Measurements from ENCODE around the gene BMP10.

The BMP10 gene

DNA sequence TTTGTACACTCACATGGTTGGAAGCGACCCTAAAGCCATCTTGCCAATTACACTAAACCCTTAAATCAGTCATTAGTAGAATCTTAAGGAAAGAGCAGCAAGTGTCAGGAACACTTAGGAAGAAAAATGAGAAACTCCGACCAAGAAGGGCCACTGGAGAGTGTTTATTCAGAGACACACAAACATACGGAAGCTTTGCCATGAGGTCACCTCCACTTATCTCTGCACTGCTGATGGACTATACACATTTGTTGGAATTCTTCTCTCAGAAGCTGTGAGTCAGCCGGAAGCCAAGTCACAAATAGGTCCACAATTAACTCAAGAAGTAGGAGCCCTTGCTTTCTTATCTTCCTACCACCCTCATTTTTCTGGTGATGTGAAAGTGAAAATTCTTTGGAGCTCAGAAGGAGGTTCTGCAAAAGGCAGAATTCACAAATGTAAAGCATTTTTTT is 21.6 kb downstream of the BMP10 start:
- DNase-seq: no peak

GRCh38 chr2:68847751-68848150 is 23.4 kb downstream of the BMP10 start:
- DNase-seq: no peak

GRCh38 chr2:68846091-68846490 is 25.1 kb downstream of the BMP10 start:
- DNase-seq: no peak

- no peak for DNase-seq
These were observed 26.2 kb downstream of the BMP10 start for GRCh38 chr2:68845043-68845442.

DNA sequence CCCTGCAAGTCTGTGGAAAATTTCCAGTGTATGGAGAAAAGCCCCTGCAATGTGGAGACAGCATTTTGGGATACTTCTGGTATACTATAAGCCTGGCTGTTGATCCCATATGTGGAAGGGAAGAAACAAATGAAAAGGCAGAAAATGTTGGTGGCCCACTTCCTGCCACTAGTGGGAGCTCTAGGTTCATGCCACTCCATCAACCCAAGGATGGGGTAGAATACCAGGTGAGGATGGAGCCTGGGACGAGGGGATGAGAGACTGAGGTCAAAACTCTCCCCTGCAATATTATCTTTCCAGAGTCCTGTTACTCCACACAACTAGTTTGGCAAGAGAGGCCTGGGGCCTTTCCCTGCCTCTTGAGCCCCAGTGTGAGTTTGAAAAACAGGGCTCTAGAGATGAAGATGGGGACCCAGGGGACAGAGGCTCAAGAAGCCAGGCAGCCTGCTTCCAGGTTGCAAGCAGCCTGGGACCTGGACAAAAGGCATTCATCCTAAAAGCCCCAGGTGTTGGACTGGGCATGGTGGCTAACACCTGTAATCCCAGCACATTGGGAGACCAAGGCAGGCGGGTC is 31.9 kb downstream of the BMP10 start:
- no peak for DNase-seq

GRCh38 chr2:68838641-68839040 is 32.6 kb downstream of the BMP10 start:
- DNase-seq: no peak

DNA sequence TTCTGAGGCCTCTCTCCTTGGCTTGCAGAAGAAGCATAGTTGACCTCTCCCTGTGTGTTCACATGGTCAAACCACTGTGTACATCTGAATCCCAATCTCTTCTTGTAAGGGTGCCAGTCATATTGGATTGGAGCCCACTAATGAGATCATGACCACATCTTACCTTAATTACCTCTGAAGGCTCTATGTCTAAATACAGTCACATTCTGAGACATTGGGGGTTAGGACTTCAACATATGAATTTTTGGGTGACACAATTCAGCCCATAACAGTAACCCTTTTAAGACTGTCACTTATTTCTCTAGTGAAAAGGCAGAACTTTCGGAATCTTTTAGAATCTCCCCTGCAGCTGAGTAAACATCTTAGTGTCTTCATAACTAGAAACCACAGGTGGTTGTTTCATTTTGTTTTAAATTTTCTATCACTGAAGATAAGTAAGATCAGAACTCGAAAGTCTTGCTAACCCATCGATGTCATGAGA is 33.3 kb downstream of the BMP10 start:
- no peak for DNase-seq

- peak; percentile 71 for DNase-seq
These were observed 33.9 kb downstream of the BMP10 start for GRCh38 chr2:68837164-68837860.

DNA sequence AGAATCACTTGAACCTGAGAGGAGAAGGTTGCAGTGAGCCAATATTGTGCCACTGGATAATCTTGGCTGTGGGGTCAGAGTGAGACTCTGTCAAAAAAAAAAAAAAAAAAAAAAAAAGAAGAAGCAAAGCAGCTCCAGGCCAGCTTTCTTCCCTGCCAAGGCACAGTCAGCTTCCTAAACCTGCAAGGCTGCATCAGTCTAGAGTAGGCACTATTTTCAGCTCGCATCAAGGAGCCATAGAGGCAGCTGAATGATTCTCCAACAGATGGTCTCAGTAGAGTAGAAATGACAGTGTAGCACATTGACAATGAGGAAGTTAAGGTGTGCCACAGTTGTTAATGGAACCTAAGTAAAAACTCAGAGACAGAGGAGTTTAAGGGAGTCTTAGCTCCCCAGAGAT is 35.6 kb downstream of the BMP10 start:
- DNase-seq: no peak

DNA sequence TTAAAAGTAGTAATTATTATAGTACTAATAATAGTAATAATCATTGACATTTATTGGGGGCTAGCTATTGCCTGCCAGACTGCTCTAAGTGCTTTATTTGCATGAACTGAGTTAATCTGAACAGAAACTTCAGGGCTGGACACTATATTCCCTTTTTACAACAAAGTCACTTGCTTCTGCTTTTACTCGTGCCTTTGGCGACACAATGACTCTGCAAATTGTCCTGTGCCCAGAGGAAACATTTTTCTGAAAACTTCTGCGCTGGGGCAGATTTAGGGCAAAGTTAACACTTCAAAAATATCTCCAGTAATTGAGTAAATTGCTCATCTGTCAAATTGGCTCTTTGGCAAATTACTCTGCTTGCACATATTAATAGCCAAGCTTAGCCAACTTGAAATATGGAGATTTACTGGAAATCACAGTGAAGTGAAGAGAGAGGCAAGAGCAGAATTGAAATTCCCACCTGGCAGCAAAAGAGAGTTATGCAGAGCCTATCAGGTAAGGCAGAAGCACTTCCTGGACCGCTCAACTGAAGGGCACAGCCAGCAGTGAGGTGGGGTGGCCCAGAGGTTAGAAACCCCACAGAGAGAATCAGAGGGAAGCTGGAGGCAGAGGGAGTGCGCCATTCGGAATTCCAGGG is 36.3 kb downstream of the BMP10 start:
- DNase-seq: no peak

- no peak for DNase-seq
These were observed 38.0 kb downstream of the BMP10 start for GRCh38 chr2:68833162-68833561.

- no peak for DNase-seq
These were observed 38.8 kb downstream of the BMP10 start for GRCh38 chr2:68832233-68832869.

DNA sequence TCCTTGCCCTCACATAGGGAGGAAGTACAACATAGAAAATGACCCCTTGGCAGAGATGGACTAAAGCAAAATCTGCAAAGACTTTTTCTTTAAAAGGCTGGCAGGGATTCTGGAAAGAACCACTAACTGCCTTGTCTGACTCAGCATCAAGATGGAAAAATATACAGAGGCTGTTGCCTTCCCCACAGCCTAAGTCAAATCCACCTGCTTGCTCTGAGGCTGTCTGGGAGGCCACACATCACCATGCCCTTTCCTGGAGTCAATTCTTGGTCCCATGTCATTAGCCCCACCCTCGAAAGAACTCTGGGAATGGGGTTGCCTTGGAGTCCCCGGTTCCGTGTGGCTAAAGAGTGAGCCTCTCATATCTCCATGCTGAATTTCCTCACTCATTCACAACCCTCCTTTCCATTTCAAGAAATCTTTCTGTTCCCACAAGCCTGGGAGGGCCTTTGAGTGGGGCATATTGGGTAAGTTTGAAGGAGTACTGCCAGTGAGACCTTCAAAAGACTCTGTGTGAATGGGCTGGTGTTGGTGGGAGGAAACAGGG is 39.4 kb downstream of the BMP10 start:
- no peak for DNase-seq

GRCh38 chr2:68829749-68830148 is 41.4 kb downstream of the BMP10 start:
- DNase-seq: no peak

- DNase-seq: peak; percentile 67
These were observed 42.1 kb downstream of the BMP10 start for GRCh38 chr2:68828887-68829708.

DNA sequence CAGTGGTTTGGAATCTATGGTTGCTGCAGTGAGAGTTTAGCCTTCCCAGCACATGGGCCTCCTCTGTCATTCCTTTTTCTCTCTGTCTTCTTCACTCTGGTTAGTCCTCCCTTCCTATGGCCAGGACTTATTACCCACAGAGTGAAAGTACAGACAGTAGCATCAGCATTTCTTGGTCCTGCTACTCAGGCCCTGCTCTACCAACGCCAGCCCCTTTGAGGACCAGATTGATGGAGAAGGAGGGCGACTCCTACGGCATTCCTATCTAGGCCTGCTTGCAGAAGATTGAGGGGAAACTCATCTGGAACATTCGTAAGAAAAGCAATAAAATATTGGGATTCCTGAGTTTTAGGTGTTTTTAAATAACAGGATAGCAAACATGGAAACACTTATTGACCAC is 43.5 kb downstream of the BMP10 start:
- no peak for DNase-seq

- no peak for DNase-seq
These were observed 45.3 kb downstream of the BMP10 start for GRCh38 chr2:68825866-68826265.

DNA sequence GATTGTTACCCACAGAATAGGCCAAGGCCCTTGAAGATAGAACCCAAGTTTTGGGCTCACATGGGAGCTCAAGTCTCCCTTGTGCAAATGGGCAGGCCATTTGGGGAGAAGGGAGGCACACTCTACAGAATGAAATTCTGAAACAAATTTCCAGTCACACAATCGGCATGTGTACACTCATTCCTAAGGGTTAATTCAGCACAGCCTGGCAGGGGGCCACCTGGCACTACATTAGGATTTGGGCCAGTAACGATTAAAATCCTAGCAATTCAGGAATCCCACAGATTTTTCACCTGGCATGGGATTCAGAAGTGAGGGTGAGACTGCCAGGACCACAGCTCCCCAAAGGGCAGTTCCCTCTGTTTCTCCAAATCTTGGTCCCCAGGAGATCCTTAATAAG is 46.4 kb downstream of the BMP10 start:
- no peak for DNase-seq

- no peak for DNase-seq
These were observed 48.9 kb downstream of the BMP10 start for GRCh38 chr2:68822207-68822872.

DNA sequence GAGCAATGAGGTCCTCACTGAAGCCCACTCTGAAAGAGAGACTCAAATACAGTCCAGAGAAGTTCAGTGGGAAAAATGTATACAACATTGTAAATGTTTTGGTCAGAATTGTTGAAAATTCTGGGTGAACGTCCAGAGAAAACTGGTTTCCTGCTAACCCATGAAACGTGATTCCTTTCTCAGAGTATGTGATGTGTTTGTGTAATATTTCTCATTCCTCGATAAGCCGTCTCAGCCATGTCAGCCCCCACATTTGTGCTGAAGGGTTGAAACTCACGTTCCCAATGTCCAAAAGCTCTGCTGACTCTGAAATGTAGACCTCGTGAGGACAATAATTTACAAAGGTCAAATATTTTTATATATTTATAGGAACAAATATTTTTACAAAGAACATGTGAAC is 51.6 kb downstream of the BMP10 start:
- DNase-seq: no peak

- DNase-seq: no peak
These were observed 53.9 kb downstream of the BMP10 start for GRCh38 chr2:68817306-68817705.

Data from T-helper 9 cell (primary cell).